ENCODE measurements around the gene CDH15.
"Not testable (repeated sequence)": the region's sequence is repeated elsewhere in the genome, so short reads cannot be mapped to it uniquely, and the experiment has no call there.

The CDH15 gene

DNA sequence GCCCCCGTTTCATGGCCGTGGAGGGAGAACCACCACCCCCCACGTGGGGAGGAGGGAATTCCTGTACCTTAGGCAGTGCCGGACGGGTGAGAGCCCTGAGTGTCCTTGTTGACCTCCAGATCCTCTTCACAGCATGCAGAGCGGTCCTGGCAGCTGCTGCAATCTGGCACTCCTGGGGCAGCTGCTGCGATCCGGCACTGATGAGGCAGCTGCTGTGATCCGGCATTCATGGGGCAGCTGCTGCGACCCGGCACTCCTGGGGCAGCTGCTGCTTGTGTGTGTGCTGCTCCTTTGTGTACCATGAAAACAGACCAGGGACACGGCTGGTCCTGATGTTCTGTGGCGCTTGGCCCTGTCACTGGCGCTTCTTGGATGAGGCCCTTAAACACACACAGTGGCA, 58.7 kb downstream of the CDH15 start:
- no peak for ATAC-seq
- H3K4me3 Mint-ChIP-seq = no peak overlapping the region
- peaks cover 3% of the 10 kb centered on the region for H3K9me3 Mint-ChIP-seq
- no peak overlapping the region for H3K27ac Mint-ChIP-seq
- H3K27me3 Mint-ChIP-seq = no peaks in the 10 kb centered on the region
- H3K4me1 Mint-ChIP-seq = peaks cover 7% of the 10 kb centered on the region
- peaks cover 75% of the 10 kb centered on the region for H3K36me3 Mint-ChIP-seq

DNA sequence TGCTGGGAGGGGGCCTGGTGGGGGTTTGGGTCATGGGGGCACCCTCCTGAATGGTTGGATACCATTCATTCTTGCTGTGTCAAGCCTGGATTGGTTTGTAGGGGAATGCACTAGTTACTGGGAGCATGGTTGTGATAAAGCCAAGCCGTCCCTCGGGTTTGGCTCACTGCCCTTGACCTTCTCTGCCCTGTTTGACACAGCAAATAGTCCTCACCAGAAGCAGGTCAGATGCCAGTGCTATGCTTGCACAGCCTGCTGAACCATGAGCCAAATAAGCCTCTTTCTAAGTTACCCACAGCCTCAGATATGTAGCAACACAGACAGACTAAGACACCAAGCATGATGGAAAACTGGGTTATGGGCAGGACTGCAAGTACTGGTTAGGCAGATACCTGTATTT, 60.6 kb downstream of the CDH15 start:
- Mint-ChIP-seq H3K9me3 (peaks cover 3% of the 10 kb centered on the region), H3K4me1 (peaks cover 7% of the 10 kb centered on the region), H3K27ac (no peak overlapping the region), H3K4me3 (no peak overlapping the region), H3K27me3 (no peaks in the 10 kb centered on the region), H3K36me3 (peaks cover 62% of the 10 kb centered on the region)
- no peak for ATAC-seq

DNA sequence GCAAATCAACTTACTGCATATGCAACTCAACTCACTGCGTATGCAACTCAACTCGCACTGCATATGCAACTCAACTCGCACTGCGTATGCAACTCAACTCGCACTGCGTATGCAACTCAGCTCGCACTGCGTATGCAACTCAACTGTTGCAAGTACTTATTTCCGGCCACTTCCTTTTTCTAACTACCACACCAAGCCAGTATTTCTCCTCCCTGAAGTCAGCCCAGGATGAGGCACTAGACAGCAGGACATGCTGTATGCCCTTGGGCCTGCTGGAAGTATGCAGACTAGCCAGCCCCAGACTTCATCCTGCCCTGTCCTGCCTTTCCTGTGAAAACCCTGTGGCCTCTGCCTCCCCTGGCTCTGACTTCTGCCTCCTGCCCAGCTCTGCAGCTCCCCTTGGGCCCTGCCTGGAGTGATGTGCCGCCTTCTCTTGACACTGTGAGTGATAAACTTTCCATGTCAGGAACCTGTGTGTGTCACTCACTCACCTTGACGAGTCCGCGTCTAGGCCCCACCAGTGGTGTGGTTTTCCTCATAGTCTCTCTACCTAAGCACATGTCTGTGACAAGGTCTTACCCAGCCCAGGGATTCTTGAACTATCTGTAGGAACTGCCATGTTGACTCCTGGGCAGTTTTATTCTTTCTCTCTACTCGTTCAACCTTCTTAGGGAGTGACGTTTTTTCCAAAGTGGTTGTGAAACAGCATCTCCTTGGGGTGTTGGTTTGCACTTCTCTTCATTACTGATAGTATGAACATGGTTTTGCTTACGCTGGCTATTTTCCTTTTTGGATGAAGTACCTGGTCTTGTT, 62.3 kb downstream of the CDH15 start:
- no peaks in the 10 kb centered on the region for H3K9me3 Mint-ChIP-seq
- ATAC-seq = no peak
- H3K4me3 Mint-ChIP-seq = no peak overlapping the region
- peaks cover 44% of the 10 kb centered on the region for H3K36me3 Mint-ChIP-seq
- no peak overlapping the region for H3K27ac Mint-ChIP-seq
- H3K4me1 Mint-ChIP-seq = peaks cover 7% of the 10 kb centered on the region
- H3K27me3 Mint-ChIP-seq = no peaks in the 10 kb centered on the region

DNA sequence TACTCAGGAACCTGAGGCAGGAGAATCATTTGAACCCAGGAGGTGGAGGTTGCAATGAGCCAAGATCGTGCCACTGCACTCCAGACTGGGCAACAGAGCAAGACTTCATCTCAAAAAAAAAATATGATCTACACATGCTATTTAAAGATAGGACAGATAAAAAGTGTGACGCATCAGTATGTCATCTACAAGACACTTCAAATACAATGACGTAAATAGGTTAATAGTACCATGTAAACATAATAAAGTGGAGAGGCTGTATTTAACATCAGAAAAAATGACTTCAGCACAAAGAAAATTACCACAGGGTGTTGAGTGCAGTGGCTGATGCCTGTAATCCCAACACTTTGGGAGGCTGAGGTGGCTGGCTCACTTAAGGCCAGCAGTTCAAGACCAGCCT, 66.2 kb downstream of the CDH15 start:
- Mint-ChIP-seq H3K4me1 (peaks cover 19% of the 10 kb centered on the region), H3K27ac (no peak overlapping the region), H3K27me3 (no peaks in the 10 kb centered on the region), H3K9me3 (no peaks in the 10 kb centered on the region), H3K4me3 (no peak overlapping the region), H3K36me3 (peaks cover 20% of the 10 kb centered on the region)
- ATAC-seq = no peak

DNA sequence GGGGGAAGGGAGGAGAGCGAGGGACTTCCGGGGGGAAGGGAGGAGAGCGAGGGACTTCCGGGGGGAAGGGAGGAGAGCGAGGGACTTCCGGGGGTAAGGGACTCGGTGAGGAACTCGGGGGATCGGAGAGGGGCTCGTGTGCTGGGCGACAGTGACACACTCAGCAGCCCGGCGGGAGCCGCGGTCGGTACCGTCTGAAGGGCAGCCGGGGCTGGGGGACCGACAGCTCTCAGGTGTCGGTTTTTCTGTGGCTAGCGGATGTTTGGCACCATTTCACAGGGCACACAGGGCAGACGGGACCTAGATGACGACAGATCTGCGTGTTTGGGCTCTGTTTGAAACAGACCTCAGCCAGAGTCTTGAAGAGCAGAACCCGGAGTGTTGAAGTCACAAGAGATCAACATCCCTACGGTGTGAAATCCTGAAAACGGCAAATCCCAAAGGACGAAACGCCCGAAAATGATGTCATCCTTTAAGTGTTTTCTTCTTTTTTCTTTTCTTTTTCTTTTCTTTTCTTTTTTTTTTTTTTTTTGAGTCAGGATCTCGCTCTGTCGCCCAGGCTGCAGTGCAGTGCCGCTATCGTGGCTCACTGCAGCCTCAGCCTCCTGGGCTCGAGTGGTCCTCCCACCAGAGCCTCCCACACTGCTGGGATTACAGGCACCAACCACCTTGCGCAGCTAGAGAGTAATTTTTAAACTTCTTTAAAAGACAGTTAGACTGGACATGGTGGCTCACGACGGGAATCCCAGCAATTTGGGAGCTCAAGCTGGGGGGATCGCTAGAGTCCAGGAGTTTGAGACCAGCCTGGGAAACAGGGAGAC, 69.8 kb downstream of the CDH15 start:
- Mint-ChIP-seq H3K27ac (peak overlapping the region; percentile 98), H3K9me3 (no peaks in the 10 kb centered on the region), H3K36me3 (no peaks in the 10 kb centered on the region), H3K4me3 (peak overlapping the region; percentile 100), H3K27me3 (no peaks in the 10 kb centered on the region), H3K4me1 (peaks cover 18% of the 10 kb centered on the region)
- ATAC-seq = peak; percentile 88

DNA sequence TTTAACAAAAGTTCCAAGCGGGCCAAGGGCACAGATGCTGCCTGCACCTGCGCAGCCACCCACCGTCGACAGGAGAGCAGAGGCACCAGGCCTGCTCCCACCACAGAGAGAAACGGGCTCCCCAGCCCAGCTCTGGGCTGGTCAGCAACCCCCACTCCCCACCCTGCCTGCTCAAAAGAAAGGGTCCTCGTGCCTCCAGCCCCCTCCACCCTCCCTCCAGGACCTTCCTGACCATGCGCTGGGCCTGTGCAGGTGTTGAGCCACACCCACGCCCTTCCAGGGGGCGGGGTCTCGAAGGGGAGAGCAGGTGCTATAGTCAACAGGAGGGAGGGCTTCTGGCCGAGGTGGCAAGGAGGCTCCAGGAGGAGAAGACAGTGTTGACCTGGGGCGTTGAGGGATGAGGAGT, 71.2 kb downstream of the CDH15 start:
- H3K27me3 Mint-ChIP-seq = no peaks in the 10 kb centered on the region
- H3K4me3 Mint-ChIP-seq = no peak overlapping the region
- peaks cover 18% of the 10 kb centered on the region for H3K4me1 Mint-ChIP-seq
- peak overlapping the region; percentile 53 for H3K27ac Mint-ChIP-seq
- no peaks in the 10 kb centered on the region for H3K36me3 Mint-ChIP-seq
- ATAC-seq = no peak
- H3K9me3 Mint-ChIP-seq = no peaks in the 10 kb centered on the region

DNA sequence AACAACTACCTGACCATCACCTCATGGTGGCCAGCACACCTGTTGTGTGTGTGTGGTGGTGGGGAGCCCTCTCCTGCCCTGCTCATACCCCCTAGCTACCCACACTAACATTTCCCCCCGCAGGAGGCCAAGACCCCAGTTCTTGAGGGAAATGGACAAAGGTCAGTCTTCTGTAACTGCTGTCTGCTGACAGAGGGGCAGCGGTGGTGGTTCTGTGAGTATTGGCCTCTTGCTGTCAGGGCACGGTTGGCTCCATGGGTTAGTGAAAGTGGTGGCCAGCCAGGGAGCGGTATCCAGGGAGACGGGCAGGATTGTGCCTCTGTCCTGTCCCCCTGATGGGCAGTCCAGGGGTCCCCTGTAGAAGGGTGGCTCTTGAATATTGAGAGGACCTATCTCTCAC, 72.1 kb downstream of the CDH15 start:
- Mint-ChIP-seq H3K27ac (no peak overlapping the region), H3K9me3 (no peaks in the 10 kb centered on the region), H3K4me1 (peaks cover 18% of the 10 kb centered on the region), H3K36me3 (no peaks in the 10 kb centered on the region), H3K27me3 (no peaks in the 10 kb centered on the region), H3K4me3 (no peak overlapping the region)
- ATAC-seq = no peak

DNA sequence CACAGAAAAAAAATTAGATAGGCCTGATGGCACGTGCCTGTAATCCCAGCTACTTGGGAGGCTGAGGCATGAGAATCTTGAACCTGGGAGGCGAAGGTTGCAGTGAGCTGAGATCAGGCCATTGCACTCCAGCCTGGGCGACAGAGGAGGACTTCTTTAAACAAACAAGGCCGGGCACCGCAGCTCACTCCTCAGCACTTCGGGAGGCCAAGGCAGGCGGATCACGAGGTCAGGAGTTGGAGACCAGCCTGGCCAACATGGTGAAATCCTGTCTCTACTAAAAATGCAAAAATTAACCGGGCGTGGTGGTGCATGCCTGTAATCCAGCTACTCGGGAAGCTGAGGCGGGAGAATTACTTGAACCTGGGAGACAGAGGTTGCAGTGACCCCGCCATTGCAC, 72.7 kb downstream of the CDH15 start:
- H3K4me1 Mint-ChIP-seq = peaks cover 18% of the 10 kb centered on the region
- not testable (repeated sequence) for H3K4me3 Mint-ChIP-seq, H3K27me3 Mint-ChIP-seq, ATAC-seq, H3K36me3 Mint-ChIP-seq, H3K27ac Mint-ChIP-seq, H3K9me3 Mint-ChIP-seq

DNA sequence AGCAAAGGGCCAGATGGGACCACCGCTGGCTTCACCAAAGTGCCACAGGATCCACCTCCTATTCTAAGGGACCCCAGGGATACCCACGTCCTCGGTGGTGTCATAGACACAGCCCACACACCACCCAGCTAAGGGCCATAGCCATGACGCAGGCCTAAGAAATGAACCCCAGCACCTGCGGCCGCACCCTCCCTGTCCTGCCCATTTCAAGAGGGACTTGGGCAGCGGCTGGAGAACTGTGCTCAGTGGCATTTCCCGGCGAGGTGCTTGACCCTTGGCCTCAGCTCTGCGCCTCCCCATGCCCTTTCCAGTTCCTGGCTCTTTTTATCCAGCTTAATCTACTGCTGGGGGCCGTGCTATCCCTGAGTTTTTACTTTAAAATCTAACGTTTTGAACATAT, 73.2 kb downstream of the CDH15 start:
- H3K27ac Mint-ChIP-seq = no peak overlapping the region
- peaks cover 2% of the 10 kb centered on the region for H3K36me3 Mint-ChIP-seq
- no peak for ATAC-seq
- no peaks in the 10 kb centered on the region for H3K27me3 Mint-ChIP-seq
- no peak overlapping the region for H3K4me3 Mint-ChIP-seq
- H3K9me3 Mint-ChIP-seq = peaks cover under 1% of the 10 kb centered on the region
- H3K4me1 Mint-ChIP-seq = peaks cover 18% of the 10 kb centered on the region
